Midbrain (tissue), 1 donor: ENCODE data around the gene SLC26A11.

ENCODE experiments used
- DNase-seq: peaks from one replicate; lab custom pipeline; 2025; lab: John Stamatoyannopoulos, UW

The SLC26A11 gene

DNA sequence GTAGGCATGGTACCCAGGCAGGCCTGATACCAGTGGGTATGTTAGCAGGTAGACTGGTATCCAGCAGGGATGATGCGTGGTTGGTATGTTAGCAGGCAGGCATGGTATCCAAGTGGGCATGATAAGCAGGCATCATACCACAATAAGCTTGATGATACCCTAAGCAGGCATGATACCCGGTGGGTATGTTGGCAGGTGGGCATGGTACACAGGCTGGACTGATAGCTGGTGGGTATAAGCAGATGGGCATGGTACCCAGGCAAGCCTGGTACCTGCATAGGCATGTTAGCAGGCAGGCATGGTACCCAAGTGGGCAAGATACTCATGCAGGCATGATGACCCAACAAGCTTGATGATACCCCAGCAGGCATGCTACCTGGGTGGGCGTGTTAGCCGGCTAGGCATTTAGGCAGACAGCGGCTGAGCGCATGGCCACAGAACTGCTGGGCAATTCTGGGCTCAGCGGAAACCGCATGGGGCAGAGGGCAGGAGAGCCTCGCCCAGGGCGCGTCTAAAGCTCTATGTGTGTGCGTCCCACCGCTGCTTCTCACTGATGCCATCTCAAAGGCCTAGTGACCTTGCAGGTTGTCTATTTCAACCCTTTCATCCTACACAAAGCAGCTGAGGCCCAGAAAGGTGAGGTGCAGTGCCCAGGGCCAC, 2.4 kb upstream of the SLC26A11 start:
- DNase-seq: no peak

DNA sequence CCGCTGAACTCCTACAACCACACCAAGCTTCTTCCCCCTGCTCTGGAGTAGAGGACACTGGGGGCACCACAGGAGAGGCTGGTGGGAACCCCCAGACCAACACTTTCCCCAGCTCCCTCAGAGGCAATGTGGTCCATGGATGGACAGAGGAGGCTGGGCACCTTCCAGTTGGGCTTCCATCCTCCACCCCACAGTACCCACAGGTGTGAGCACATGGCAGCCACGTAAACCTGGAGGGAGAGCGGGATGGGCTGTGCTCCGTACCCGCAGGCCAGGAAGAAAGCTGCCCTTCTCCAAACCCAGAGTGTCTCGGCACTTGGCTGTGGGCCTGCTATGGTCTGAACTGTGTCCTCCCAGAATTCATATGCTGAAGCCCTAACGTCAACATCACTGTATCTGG, 1.8 kb upstream of the SLC26A11 start:
- DNase-seq: no peak

DNA sequence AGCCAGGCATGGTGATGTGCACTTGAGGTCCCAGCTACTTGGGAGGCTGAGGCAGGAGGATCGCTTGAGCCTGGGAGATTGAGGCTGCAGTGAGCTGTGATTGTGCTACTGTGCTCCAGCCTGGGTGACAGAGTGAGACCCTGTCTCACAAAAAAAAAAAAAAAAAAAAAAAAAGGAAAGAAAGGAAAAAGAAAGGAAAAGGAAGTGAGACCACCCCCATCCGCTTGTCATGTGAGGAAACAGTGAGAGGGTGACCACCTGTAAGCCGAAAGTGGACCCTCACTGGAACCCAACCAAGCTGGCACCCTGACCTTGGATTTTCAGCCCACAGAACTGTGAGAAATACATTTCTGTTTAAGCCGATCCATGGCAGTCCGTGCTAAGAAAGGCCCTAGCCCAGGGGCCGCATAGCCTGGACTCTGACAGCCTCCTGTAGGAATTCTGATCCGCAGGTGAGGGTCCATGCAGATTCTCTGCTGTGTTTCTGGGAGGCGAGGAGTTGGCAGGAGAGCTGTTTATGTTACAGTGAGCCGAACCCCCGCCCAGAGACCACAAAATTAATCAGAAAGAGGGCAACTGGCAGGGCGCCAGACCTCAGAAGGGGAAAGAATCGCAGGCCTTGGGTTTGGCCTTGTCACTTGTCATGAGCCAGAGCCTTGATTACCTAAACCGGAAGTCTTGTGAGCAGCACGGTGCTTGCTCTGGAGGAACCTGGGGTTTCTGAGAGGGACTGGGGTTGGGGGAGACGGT, 1.0 kb upstream of the SLC26A11 start:
- peak; percentile 14 for DNase-seq

DNA sequence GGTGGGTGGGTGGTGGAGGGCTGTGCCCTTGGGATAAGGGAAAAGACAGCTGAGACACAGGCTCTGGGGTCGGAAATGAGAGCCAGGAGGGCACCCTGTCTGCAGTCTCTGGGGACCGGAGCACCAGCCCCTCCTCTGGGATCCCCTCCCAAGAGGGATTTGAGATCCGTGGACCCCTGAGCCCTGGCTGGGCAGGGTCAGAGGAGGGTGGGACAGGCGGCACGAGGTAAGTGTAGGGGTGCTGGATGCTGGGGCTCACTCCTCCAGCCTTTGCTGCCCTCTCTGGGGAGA, 519 bp upstream of the SLC26A11 start:
- no peak for DNase-seq

DNA sequence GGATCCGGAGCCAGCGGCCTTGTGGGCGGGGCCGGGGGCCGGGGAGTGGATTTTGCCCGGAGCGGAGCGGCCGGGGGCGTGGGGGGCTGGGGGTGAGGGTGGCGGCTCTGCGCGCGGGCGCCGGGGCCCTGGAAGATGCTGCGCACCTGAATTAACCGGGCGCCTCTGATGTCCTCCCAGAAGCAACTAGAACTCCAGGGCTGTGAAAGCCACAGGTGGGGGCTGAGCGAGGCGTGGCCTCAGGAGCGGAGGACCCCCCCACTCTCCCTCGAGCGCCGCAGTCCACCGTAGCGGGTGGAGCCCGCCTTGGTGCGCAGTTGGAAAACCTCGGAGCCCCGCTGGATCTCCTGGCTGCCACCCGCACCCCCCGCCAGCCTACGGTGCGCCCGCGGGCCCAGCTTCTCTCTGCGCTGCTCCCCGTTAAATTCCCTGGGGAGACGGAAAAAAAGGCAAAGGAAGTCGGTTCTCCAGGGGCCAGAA, 549 bp downstream of the SLC26A11 start:
- peak; percentile 5 for DNase-seq

DNA sequence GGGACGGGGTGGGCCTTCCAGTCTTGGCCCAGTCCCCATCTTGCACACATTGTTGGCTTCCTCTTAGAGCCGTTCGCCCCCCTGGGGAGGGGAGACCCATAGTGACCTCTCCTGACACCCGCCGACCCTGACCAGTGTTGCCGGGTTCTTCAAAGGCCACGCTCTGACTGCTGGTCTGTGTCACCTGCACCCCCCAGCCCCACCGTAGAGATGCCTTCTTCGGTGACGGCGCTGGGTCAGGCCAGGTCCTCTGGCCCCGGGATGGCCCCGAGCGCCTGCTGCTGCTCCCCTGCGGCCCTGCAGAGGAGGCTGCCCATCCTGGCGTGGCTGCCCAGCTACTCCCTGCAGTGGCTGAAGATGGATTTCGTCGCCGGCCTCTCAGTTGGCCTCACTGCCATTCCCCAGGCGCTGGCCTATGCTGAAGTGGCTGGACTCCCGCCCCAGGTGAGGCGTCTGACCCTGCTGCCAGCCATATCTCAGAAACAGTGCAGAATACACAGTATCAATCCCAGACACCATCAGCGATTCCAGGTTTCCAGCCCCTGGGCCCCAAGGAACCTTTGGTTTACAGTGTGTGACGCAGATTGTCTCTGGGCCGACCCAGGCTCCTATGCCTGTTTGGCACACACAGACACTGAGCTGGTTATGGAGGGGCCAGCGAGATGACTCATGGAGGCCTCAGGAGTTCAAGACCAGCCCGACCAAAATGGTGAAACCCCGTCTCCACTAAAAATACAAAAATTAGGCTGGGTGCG, 1.3 kb downstream of the SLC26A11 start:
- no peak for DNase-seq

DNA sequence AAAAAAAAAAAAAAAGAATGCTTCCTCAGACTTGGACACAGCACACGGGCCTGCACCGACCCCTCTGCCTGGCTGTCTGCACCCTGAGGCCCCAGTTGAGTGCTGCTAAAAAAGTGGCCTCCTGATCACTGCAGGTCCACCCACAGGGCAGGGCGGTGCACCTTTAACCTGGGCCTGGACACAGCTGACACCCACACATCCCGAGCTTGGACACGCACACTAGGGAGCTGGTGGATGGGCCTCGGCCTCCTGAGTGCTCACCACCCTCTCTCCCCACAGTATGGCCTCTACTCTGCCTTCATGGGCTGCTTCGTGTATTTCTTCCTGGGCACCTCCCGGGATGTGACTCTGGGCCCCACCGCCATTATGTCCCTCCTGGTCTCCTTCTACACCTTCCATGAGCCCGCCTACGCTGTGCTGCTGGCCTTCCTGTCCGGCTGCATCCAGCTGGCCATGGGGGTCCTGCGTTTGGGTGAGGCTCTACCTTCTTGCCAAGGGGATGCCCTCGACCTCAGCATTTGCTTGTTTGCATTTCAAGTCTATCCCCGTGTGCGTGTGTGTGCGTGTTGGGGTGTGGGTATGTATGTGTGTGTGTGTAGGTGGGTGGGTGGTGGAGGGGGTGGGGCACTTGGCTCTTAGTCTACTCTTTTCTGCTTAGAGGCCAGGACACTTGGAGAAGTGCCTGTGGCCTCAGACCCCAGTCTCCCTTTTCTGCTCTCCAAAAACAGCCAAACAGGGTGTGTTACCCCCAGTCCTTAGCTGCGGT, 2.3 kb downstream of the SLC26A11 start:
- DNase-seq: no peak

DNA sequence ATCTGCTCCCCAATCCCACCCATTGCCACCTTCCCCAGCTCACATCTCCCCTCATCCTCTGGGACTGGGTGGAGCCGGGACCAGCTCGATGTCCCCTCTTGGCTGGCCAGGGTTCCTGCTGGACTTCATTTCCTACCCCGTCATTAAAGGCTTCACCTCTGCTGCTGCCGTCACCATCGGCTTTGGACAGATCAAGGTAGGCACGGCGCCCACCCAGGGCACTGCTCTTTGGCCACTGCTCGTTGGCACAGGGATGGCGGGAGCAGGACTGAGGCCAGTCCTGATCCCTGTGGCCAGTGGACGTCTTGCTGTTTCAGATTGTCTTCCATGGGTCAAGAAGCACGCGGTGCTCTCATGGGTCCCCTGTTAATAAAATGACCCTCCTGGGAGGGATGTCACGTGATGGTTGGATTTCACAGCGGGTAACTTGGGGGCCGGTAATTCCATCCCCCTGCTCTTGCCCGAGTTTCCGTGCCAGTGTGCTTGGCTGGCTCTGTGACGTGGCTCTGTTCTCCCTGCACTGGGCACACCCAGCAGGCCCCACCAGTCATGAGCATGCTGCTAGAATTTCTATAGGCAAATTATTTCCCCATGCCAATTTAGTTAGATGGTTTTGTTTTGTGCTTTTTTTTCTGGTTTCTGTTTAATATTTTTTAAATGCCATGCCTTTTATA, 3.1 kb downstream of the SLC26A11 start:
- no peak for DNase-seq

DNA sequence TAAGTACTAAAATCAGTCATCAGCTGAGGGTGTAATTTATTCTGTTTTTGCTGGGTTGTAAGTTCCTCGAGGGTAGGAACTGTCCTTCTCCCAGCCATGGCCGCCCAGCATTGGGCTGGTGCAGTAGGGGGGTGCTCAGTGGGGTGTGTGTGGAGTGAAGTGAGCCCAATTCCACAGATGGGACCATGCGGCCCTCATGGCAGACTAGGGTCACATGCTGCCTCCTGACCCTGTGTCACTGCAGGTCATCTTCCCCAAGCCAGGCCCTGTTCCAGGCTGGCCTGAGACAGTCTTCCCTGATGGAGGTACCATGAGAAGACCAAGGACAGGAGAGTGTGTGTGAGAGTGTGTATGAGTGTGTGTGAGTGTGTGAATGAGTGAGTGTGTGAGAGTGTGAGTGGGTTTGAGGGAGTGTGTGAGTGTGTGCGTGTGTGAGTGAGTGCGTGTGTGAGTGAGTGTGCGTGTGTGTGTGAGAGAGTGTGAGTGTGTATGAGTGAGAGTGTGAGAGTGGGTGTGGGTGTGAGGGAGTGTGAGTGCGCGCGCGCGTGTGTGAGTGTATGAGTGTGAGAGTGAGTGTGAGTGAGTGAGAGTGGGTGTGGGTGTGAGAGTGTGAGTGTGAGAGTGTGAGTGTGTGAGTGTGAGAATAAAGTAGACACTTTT, 3.7 kb downstream of the SLC26A11 start:
- DNase-seq: no peak

DNA sequence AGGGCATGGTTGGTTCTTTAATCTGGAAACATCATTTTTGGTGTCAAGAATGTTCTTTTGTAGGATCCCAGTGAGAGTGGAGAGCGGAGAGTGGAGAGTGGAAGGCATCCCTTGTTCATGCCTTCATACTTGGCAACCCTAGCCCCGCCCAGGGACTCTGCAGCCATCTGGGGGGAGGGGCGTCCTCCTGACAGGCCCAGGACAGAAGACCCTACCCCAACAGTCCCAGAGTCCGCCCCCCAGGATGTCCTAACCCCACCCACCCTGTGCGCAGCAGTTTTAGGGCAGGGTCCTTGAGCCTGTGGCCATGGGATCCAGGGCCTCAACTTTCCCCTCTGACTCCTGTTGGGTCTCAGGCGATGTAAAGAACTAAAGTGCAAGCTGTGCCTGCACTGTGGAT, 4.5 kb downstream of the SLC26A11 start:
- no peak for DNase-seq

DNA sequence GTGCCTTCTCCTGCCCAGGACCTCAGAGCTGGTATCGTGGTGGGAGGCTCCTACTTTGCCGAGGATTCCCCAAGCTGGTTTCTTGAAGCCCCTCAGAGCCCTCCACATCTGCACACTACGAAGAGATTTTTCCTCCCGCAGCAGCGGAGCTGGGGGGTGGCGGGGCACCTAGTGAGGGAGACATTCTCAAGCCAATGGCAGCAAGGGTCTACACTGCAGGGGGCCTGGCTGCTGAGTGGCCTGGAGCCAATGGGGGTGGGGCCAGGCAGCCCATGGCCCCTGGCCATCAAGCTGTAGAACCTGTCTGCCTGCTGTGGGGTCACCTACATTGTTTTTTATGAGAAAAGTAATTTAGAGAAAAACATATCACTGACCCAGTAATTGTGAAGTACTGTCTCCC, 5.0 kb downstream of the SLC26A11 start:
- DNase-seq: no peak

DNA sequence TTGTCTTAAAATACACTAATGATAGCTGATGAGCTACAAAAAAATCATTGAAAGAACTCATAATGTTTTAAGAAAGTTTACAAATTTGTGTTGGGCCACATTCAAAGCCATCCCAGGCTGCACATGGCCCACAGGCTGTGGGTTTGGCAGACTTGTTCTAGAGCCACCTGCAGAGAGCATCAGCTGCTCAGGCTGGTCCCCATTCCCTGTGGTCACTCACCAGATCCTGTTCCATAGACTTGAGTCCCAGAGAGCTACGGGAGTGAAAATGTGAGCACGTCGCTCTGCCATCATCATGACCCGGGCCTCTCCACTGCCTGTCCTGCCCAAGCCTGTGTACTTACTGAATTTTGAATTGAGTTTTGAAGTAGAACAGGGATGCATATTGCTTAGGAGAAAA, 6.9 kb downstream of the SLC26A11 start:
- DNase-seq: no peak

DNA sequence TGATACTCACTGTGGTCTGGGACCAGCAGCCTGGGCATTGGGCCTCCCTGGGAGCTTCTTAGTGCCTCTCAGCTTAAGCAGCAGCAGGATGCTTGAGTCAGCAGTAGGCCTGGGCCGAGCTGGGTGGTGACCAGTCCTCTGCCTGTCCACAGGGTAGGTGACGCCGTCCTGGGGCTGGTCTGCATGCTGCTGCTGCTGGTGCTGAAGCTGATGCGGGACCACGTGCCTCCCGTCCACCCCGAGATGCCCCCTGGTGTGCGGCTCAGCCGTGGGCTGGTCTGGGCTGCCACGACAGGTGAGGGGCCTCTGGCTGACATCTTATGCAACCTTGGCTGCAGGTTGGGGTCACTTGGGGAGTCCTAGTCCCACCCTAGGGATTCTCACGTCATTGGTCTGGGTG, 7.4 kb downstream of the SLC26A11 start:
- DNase-seq: no peak

DNA sequence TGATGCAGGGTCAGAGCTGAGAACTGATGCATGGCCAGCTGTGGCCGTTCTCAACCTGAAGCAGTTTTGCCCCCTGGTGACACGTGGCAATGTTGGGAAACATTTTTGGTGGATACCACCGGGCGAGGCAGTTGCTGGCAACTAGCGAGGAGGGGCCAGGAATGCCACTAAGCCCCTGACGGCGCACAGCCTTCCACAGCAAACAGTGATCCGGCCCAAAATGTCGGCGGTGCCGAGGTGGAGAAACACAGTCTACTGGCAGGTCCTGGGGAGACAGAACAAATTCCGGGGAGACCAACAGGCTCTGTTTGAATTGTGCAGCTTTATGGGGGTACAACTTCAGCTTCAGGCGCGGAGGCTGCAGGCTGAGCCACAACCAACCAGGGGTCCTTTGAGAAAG, 8.2 kb downstream of the SLC26A11 start:
- no peak for DNase-seq

DNA sequence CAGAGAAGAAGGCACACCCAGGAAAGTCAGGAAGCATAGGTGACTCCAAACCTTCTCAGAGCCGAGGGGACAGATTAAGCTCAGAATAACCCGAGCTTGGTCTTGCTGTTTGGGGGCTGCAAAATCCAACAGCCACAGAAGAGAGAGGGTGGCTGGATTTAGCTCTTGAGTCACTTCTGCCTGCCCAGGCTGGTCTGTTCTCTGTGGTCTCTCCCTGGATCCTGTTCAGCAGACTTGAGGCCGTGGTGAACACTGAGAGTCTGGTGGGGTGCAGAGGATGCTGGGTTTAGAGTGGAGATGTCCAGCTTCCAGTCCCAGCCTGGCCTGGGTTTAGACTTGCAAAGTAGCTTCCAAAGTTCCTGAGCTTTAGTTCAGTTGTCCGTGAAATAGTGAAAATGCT, 8.8 kb downstream of the SLC26A11 start:
- no peak for DNase-seq

DNA sequence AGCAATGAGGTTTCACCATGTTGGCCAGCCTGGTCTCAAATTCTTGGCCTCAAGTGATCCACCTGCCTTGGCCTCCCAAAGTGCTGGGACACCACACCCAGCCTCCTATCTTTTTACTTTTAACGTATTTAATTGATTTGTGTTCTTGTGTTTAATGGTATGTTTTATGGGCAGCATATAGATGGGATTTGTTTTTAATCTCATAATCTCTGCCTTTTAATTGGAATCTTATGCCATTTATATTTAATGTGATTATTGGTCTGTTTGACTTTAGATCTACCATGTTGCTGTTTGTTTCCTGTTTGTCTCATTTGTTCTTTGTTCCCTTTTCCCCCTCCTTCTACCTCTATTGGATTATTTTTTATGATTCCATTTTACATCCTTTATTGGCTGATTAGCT, 12.2 kb downstream of the SLC26A11 start:
- no peak for DNase-seq

DNA sequence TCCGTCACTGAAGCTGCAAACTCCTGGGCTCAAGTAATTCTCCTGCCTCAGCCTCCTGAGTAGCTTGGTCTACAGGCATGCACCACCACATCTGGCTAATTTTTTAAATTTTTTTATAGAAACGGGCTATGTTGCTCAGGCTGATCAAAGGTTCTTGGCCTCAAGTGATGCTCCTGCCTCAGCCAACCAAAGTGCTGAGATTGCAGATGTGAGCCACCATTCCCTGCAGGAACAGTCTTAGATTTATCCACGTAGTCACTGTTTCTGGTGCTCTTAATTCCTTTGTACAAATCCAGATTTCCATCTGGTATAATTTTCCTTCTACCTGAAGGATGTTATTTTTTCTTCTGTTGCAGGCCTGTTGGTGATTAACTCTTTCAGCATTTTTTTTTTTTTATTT, 13.0 kb downstream of the SLC26A11 start:
- DNase-seq: no peak

DNA sequence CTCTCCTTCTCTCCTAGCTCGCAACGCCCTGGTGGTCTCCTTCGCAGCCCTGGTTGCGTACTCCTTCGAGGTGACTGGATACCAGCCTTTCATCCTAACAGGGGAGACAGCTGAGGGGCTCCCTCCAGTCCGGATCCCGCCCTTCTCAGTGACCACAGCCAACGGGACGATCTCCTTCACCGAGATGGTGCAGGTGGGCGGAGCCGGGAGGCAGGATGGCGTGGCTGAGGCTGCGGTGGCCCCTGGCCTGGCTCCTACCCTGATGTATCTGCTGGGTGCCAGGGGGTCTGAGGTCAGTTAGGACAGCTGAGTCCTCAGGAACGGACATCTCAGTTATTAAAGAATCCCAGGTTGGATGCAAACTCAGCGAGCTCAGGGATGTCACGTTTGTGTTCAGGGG, 16.7 kb downstream of the SLC26A11 start:
- no peak for DNase-seq

DNA sequence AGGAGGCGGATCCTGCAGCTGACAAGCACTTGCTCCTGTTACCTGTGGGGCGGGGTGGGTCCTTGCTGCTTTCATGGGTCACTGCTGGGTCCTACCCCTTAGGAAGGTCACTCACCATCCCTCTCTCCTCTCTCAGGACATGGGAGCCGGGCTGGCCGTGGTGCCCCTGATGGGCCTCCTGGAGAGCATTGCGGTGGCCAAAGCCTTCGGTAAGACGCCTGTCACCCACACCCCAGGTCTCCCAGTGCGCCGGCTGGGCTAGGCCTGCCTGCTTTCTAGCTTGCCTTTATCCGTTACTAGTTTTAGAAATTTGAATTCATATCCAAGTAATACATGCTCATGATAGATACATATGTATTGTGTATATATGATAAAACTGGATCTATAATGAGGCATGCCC, 17.2 kb downstream of the SLC26A11 start:
- no peak for DNase-seq

DNA sequence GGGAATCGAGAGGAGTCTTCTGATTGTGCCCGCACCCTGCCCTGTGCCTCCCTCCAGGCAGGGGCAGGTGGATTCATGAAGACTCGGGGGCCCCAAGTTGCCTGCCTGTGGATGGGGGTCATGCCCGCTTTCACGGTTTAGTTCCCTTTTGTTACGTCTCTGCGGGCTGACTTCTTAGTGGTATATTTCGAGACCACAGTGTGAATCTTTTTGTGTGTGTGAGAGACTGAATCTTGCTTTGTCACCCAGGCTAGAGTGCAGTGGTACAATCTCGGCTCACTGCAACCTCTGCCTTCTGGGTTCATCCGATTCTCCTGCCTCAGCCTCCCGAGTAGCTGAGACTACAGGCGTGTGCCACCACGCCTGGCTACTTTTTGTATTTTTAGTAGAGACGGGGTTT, 22.3 kb downstream of the SLC26A11 start:
- no peak for DNase-seq
